ENCODE data around the gene TFPI2.
A peak's percentile ranks its signal among the peaks of the same experiment; 100 is the strongest.
"Not testable (repeated sequence)": the region's sequence is repeated elsewhere in the genome, so short reads cannot be mapped to it uniquely, and the experiment has no call there.

TFPI2 gene

GRCh38 chr7:93890464-93891068 lies at the start of gene TFPI2:
Gene TFPI2, minus strand, starts transcription at chr7:93890753. Its CDS starts 75 bp downstream, at chr7:93890678.
- DNase-seq, result peak; percentile 3

- no peak for DNase-seq
These were observed 47.7 kb upstream of the TFPI2 start for GRCh38 chr7:93938293-93938692.

GRCh38 chr7:93937818-93938217 lies 47.3 kb upstream of the TFPI2 start:
- DNase-seq, result no peak

- no peak for DNase-seq
These were observed 44.5 kb upstream of the TFPI2 start for GRCh38 chr7:93935102-93935501.

GRCh38 chr7:93933156-93933555 lies 42.6 kb upstream of the TFPI2 start:
- no peak for DNase-seq

- no peak for DNase-seq
These were observed 41.1 kb upstream of the TFPI2 start for GRCh38 chr7:93931655-93932054.

- DNase-seq, result no peak
These were observed 37.0 kb upstream of the TFPI2 start for GRCh38 chr7:93927585-93927984.

GRCh38 chr7:93926800-93927199 lies 36.2 kb upstream of the TFPI2 start:
- no peak for DNase-seq

GRCh38 chr7:93923942-93924341 lies 33.4 kb upstream of the TFPI2 start:
- no peak for DNase-seq

- DNase-seq, result no peak
These were observed 32.7 kb upstream of the TFPI2 start for GRCh38 chr7:93923296-93923695.

GRCh38 chr7:93921607-93922566 lies 31.3 kb upstream of the TFPI2 start, which contains the start of gene GNG11:
Gene GNG11, plus strand, starts transcription at chr7:93921735. Its CDS starts 403 bp downstream, at chr7:93922138.
- DNase-seq, result peak; percentile 1 to 19

GRCh38 chr7:93921186-93921585 lies 30.6 kb upstream of the TFPI2 start:
- no peak for DNase-seq

- no peak for DNase-seq
These were observed 30.1 kb upstream of the TFPI2 start for GRCh38 chr7:93920496-93921182.

GRCh38 chr7:93916315-93916714 lies 25.8 kb upstream of the TFPI2 start:
- not testable (repeated sequence) for DNase-seq

- not testable (repeated sequence) for DNase-seq
These were observed 25.3 kb upstream of the TFPI2 start for GRCh38 chr7:93915888-93916287.

- not testable (repeated sequence) for DNase-seq
These were observed 24.8 kb upstream of the TFPI2 start for GRCh38 chr7:93915206-93915842.

GRCh38 chr7:93914581-93915066 lies 24.1 kb upstream of the TFPI2 start:
- DNase-seq, result no peak

- DNase-seq, result no peak
These were observed 22.6 kb upstream of the TFPI2 start for GRCh38 chr7:93913197-93913596.

GRCh38 chr7:93911661-93912060 lies 21.1 kb upstream of the TFPI2 start:
- DNase-seq, result not testable (repeated sequence)

- DNase-seq, result not testable (repeated sequence)
These were observed 20.7 kb upstream of the TFPI2 start for GRCh38 chr7:93911242-93911641.

GRCh38 chr7:93910076-93910994 lies 19.8 kb upstream of the TFPI2 start:
- DNase-seq, result no peak

- no peak for DNase-seq
These were observed 15.7 kb upstream of the TFPI2 start, which contains the start of gene GNGT1 for GRCh38 chr7:93906267-93906666. Gene GNGT1, plus strand, starts transcription at chr7:93906567. Its CDS starts 180 bp downstream, at chr7:93906747.

All from stimulated activated CD4-positive, alpha-beta T cell treated with anti-CD3 and anti-CD28 coated beads, Interleukin-4, amount 100 ng/mL, for 4 hours (primary cell).